ENCODE measurements around the gene HUWE1.

DNA sequence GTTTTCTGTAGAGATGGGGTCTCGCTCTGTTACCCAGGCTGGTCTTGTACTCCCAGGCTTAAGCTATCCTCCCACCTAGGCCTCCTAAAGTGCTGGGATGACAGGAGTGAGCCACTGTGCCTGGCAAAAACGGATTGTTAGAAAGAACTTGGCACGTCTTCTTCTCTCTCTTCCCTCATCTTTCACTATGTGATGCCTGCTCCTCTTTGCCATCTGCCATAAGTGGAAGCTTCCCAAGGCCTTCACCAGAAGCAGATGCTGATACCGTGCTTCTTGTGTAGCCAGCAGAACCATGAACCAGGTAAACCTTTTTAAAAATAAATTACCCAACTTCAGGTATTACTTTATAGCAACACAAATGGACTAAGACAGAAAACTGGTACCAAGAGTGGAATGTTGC, 36.9 kb upstream of the HUWE1 start:
- TF ChIP-seq CTCF (IDR thresholded peaks at IDR 0.05) (no peak), POLR2A (IDR thresholded peaks at IDR 0.05) (no peak)
